ENCODE measurements around the gene PDRG1.
"Not testable (repeated sequence)": the region's sequence is repeated elsewhere in the genome, so short reads cannot be mapped to it uniquely, and the experiment has no call there.

Gene PDRG1

DNA sequence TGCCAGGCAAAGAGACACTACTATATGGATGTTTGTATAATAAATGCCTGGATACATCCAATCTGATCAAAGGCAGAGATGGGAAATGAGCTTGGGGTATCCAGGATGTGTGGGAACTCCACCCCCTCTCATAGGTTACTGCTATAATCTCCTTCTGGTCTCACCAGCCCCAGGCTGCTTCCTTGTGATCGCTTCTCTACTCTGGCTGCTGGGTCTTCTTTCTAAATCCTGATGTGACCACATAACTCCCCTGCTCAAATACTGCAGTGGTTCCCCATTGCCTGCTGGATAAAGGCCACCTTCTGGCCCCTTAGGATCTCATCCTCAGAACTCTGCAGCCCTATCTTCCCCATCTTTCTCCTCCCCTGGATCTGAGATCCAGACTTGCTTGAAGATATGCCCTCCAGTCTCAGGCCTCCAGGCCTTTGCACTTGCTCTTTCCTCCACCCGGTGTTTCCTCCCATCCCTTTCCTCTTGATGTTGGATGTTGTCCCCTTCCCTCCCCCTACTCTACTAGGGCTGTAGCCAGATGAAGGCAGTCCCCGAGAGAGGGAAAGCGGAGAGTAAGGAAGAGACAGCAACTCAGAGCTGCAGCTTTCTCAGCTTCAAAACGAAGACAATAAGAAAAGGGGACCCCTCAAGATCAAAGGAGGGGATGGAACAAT, 15.3 kb upstream of the PDRG1 start:
- no peak for DNase-seq (ENCODE audit: low read depth)

DNA sequence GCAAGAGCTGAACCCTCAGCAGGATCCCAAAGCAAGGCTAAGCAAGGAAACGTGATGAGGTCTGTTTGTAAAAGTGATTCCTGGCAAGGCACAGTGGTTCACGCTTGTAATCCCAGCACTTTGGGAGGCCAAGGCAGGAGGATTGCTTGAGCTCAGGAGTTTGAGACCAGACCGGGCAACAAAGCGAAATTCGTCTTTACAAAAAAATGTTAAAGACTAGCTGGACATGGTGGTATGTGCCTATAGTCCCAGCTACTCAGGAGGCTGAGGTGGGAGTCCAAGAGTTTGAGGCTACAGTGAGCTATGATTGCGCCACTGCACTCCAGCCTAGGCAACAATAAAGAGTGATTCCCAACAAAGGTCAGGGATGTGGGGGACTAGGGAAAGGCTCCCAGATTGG, 12.0 kb upstream of the PDRG1 start:
- no peak for DNase-seq (ENCODE audit: low read depth)

GRCh38 chr20:31962761-31963160, 10.9 kb upstream of the PDRG1 start:
- DNase-seq (ENCODE audit: low read depth): no peak

DNA sequence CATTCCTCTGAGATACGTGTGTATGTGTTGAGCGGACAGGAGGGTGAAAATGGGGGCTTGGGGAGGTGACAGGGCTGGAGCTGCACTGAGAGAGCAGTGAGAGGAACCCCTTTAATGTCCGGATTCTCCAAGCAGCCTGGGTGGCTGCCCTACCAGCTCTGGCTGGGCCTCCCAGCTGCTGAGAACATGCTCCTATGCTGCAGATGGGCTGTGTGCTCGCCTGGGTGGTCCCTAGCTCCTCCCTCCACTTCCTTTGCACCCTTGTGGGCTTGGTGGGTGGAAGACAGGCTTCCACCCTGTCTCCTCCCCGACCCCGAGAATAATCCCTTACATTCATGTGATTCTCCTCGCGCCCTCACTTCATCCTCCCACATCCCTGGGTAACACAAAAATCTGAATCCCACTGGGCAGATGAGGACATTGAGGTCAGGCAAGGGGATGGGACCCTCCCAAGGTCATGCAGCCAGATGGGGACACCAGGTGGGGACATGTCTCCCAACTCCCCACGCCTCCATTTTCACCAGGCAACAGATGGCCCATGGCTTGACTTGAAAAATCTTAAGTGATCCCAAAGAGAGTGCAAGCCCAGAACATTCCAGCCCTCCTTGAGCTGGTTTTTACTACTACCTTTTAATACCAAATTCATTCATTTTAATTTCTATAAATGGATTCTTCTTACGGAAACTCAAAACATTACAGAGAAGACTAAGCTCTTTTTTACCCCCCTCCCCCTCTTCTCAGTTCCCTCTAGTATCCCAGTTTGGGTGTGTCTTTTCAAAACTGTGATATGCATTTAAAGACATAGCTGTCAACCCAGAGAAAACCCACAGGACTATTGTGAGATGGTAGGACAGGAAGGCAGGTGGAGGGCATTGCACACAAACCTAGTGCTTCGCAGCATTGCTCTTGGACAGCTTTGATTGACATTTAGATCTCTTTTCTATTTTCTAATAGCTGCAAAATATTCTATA, 5.0 kb upstream of the PDRG1 start:
- DNase-seq (ENCODE audit: low read depth): no peak

- DNase-seq (ENCODE audit: low read depth): no peak
These were observed 2.7 kb upstream of the PDRG1 start for GRCh38 chr20:31954500-31954899.

DNA sequence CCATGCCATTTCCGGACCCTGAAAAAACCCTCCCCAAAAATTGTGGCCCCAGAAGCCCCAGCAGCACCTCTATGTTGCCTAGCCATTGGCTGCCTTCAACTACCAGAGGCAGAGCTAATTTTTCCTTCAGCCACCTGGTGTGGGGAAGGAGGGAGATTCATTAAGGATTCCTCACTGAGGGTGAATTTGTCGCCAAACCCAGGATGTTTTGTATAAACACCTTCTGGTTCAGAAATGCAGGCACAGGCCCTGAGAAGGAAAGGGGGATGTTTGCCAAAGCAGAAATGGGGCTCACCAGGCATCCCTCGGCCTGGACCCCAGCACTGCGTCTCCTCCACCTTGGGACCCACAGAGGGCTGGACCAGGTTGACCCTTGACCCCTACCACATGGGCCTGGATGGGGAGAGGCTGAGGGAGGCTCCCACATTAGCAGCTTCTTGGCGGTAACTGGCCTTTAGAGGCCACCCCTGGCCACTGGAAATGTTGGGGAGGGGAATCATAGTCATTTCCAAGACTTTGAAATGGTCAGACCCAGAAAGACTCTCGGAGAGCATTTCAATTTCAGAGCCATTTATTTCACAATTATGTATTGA, 1.8 kb upstream of the PDRG1 start:
- DNase-seq (ENCODE audit: low read depth): no peak

DNA sequence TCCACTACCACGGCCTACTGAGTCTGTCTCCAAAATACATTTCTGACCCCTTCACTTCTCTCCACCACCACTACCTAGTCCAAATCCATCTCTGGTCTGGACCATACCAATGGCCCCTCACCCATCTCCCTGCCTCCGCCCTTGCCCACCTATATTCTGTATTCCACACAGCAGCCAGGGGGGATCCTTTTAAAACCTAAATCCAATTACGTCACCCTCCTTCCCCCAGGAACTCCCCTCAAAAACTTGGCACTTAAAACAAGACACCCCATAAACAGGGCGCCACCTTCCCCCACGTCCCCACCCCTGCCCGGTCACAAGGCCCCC, 680 bp downstream of the PDRG1 start:
- no peak for DNase-seq (ENCODE audit: low read depth)

DNA sequence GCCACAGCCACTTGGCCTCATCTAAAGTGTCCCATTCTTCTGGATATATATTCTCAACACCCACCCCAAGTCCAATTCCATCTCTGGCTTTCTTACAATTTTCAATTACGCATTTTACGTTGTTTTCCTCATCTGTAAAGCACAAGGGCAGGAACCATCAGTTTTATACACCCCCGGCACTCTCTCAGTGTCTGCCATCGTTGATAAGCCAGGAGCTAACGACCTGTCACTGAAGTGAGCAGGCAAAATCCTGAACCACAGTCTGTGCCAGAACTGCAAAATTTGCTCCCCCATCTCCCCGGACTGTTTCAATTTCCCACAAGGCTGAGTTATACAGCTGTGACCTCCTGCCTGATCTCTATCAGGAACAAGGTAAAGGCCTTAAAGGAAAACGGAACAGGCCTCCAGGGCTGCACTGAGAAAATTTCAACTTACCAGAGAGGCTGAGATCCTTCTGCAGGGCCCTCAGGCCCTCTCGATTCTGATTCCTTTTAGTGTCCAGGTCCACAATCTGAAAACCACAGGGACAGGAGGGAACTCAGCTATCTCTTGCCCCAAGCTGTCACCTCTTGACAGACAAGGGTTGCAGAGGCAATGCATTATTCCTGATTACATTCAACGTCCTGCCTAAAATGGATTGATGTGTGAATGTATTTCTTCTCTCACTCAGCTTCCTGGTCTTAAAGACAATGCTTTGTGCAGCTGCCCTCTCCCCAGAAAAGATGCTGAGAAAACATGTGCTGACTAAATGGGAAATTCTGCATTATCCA, 1.8 kb downstream of the PDRG1 start:
- DNase-seq (ENCODE audit: low read depth): no peak

DNA sequence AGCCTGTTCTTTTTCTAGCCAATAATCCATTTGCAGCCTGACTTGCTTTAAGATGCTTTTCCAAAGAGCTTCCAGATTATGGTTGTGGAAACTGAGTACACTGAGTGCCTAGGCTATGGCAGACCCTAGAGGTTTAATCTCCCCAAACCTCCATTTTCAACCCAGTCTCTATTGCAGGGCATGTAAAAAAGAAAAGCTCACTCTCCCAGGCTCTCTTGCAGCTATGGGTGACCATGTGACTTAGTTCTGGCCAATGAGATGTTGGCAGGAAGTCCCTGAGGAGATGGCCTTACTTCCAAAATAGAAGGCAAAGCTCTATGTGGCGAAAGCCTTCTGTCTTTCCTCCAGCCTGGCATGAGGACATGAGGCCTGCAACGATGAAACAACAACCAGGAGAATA, 3.8 kb downstream of the PDRG1 start:
- no peak for DNase-seq (ENCODE audit: low read depth)

GRCh38 chr20:31945785-31946184, 6.1 kb downstream of the PDRG1 start:
- DNase-seq (ENCODE audit: low read depth): no peak

DNA sequence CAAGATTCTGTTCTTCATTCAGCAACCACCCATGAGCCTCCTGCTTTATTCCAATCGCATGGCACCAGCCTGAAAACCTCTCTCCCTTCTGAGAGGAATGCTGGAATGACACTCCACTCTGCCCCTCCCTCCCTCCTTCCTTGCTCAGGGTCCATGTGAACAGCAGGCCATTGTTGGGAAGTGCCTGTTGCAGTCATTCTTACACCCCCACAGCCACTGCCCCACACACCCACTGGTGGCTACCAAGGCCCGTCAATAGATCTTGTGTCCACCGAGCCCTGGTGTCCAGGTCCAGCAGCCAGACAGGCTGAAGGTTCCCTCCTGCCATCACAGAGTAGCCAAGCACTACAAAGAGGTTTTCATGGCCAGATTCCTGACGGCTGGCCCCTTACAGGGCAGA, 6.5 kb downstream of the PDRG1 start:
- DNase-seq (ENCODE audit: low read depth): no peak

GRCh38 chr20:31943052-31943471, 8.8 kb downstream of the PDRG1 start:
- DNase-seq (ENCODE audit: low read depth): no peak

DNA sequence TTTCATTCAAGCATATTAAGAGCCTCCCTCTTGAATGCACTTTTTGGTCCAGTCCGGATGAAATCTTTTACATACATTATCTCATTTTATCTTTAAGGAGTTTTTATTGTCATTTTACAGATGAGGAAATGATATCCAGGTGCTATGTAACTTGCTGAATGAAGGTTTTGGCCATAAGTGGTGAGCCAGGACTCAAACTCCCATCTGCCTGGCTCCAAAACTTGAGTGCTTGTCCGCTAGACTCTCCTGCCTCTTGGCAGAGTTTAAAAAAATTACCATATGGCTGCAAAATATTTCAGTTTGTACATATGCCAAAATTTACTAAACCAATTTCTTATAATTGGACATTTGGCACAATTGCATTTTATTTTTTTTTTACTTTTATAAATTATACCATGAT, 12.2 kb downstream of the PDRG1 start:
- DNase-seq (ENCODE audit: low read depth): no peak

GRCh38 chr20:31937820-31938219, 14.0 kb downstream of the PDRG1 start:
- DNase-seq (ENCODE audit: low read depth): no peak

- no peak for DNase-seq (ENCODE audit: low read depth)
These were observed 15.4 kb downstream of the PDRG1 start for GRCh38 chr20:31936420-31936819.

DNA sequence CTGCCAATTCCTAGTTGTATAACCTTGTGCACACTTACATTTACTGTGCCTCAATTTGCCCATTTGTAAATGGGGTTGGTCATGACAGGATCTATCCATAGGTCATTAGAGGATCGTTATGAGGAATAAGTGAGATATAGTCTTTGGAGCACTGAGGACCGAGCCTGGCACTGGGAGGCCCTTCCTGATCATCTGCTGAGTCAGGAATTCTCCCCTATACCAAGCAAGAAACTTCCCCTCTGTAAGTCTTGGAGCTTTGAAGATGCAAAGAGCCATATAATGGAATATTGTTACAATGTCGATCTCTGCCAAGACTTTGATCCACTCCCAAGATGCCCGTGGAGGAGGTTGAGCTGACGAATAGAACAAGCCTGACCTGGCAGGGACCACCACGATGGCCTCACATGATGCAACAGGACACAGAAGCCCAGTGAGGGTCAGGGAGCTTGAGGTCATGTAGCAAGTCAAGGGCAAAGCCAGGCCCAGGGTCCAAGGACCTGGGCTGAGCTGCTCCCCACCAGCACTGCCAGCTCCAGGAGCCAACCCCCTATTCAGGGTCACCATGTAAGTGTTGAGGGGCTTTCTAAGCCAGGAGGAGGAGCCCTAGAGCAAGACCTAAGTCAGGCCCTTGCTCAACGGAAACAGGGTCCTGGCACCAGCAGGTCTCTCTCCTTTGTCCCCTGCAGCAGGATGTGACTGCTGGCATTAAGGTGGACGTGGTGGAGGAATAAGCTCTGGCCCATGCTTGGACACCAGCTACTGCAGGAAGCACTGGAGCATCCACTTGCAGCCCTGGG, 16.7 kb downstream of the PDRG1 start:
- no peak for DNase-seq (ENCODE audit: low read depth)

DNA sequence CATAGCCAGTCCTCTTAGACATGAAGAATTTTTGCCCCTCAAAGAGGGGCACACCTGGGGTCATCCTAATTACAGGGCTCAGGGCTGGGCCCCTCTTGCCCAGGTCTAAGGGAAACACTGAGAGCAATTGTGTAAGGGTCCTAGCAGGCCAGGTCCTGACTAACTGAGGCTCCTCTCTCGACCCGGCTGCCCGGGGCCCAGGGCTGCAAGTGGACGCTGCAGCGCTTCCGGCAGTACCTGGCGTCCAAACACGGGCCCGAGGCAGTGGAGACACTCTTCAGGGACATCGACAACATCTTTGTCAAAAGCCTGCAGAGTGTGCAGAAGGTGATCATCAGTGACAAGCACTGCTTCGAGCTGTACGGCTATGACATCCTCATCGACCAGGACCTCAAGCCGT, 17.4 kb downstream of the PDRG1 start:
- DNase-seq (ENCODE audit: low read depth): no peak

- DNase-seq (ENCODE audit: low read depth): no peak
These were observed 18.1 kb downstream of the PDRG1 start for GRCh38 chr20:31933698-31934097.

DNA sequence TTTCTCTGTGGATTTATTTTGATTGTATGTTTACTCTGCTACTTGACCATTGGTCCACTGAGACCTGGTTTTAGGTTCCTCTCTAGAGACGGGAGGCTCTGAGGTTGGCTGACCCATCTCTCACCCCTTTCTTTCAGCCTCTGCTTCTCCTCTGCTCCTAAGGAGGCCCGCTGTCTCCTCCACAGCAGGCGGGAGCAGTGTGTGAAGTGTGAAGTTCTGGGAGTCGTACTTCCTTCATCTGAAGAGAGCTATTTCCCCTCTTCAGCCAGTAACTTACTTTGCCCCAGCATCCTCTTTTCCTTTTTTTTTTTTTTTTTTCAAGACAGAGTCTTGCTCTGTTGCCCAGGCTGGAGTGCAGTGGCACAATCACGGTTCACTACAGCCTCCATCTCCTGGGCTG, 21.1 kb downstream of the PDRG1 start:
- DNase-seq (ENCODE audit: low read depth): no peak

DNA sequence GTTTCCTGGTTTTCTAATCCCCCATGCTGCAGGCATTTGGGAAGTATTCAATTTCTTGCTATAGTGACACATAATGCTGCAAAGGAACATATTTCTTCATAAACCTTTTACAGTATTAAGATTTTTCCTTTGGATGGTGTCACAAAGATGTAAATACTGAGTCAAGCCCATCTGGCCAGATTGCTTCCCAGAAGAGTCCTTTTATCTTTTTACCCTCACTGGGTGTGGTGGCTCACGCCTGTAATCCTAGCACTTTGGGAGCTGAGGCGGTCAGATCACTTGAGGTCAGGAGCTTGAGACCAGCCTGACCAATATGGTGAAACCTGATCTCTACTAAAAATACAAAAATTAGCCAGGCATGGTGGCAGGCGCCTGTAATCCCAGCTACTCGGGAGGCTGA, 22.2 kb downstream of the PDRG1 start:
- not testable (repeated sequence) for DNase-seq (ENCODE audit: low read depth)

DNA sequence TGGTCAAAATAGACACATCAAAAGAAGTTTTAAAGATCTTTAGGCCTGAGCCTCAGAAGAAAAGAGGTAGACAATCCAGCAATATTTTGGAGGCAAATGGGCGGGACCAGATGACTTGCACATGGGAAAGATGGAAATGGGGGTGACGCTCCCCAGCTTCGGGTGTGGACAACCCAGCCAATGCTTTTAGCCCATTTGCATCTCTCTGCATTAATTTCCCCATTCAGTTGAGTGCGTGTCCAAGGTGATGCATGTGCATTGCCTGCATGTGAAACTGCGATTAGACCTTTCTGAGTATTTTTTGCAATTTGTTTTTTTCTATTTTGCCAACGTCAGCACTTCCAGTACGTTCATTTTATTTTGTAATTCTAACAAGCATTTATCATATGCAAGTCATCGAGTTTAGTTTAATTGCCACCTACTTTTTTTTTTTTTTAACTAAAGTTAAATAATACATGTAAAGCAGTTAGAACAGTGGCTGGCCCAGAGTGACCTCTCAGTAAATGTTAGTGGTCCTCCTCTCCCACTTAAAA, 24.2 kb downstream of the PDRG1 start:
- no peak for DNase-seq (ENCODE audit: low read depth)

All from ELR (cell line).